SU-DHL-6 (cell line): ENCODE results near the gene SLC9A6.

ENCODE experiments used
- CTCF ChIP-seq: fragments of 200-600 bp; sonication (generic); IDR thresholded peaks from one replicate; pipeline ENCODE4 v1.5.1; 2017; ENCODE audit warnings: antibody characterized with exemption, mild to moderate bottlenecking, low read length, moderate library complexity; ENCODE audit not compliant: insufficient read depth, poor library complexity, severe bottlenecking
- EZH2phosphoT487 ChIP-seq: fragments of 200-600 bp; sonication (generic), shearing (Covaris generic); conservative IDR thresholded peaks from 2 replicates; pipeline ENCODE4 v1.6.1; 2018; ENCODE audit warnings: mild to moderate bottlenecking, antibody characterized with exemption, low read length, moderate library complexity, mixed read lengths

DNA sequence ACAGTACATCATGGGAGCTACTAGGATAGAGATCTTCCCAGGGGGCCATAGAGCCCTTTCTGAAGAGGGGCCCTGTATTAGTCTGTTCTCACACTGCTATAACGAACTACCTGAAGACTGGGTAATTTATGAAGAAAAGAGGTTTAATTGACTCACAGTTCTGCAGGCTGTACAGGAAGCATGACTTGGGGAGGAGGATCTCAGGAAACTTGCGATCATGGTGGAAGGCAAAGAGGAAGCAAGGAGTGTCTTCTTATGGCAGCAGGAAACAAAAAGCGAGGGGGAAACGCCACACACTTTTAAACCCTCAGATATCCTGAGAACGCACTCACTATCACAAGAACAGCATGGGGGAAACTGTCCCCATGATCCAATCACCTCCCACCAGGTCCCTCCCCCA, 4.2 kb upstream of the SLC9A6 start:
- no peak for TF ChIP-seq CTCF
- TF ChIP-seq EZH2phosphoT487: no peak
